ENCODE measurements around the gene DOCK2.
"Not testable (repeated sequence)": the region's sequence is repeated elsewhere in the genome, so short reads cannot be mapped to it uniquely, and the experiment has no call there.

The DOCK2 gene

GRCh38 chr5:169832845-169833244 lies 195.8 kb downstream of the DOCK2 start:
- DNase-seq: no peak

- not testable (repeated sequence) for DNase-seq
These were observed 196.7 kb downstream of the DOCK2 start for GRCh38 chr5:169833681-169834292.

- not testable (repeated sequence) for DNase-seq
These were observed 197.5 kb downstream of the DOCK2 start for GRCh38 chr5:169834540-169834939.

- no peak for DNase-seq
These were observed 199.9 kb downstream of the DOCK2 start for GRCh38 chr5:169836835-169837536.

- no peak for DNase-seq
These were observed 200.6 kb downstream of the DOCK2 start for GRCh38 chr5:169837686-169838085.

GRCh38 chr5:169838688-169839087 lies 201.6 kb downstream of the DOCK2 start:
- no peak for DNase-seq

GRCh38 chr5:169840405-169840804 lies 203.3 kb downstream of the DOCK2 start:
- no peak for DNase-seq

- no peak for DNase-seq
These were observed 205.6 kb downstream of the DOCK2 start for GRCh38 chr5:169842699-169843098.

- no peak for DNase-seq
These were observed 210.4 kb downstream of the DOCK2 start for GRCh38 chr5:169847519-169847918.

- no peak for DNase-seq
These were observed 211.2 kb downstream of the DOCK2 start for GRCh38 chr5:169848271-169848670.

GRCh38 chr5:169848792-169849191 lies 211.7 kb downstream of the DOCK2 start:
- no peak for DNase-seq

- DNase-seq: no peak
These were observed 213.3 kb downstream of the DOCK2 start for GRCh38 chr5:169850409-169850808.

- no peak for DNase-seq
These were observed 214.3 kb downstream of the DOCK2 start for GRCh38 chr5:169851321-169851850.

- no peak for DNase-seq
These were observed 219.5 kb downstream of the DOCK2 start for GRCh38 chr5:169856571-169856970.

GRCh38 chr5:169860585-169860984 lies 223.5 kb downstream of the DOCK2 start:
- DNase-seq: no peak

GRCh38 chr5:169861433-169861832 lies 224.4 kb downstream of the DOCK2 start:
- no peak for DNase-seq

GRCh38 chr5:169861934-169862333 lies 224.9 kb downstream of the DOCK2 start:
- no peak for DNase-seq

- no peak for DNase-seq
These were observed 225.3 kb downstream of the DOCK2 start for GRCh38 chr5:169862391-169862811.

- DNase-seq: no peak
These were observed 227.4 kb downstream of the DOCK2 start for GRCh38 chr5:169864483-169864882.

- no peak for DNase-seq
These were observed 230.3 kb downstream of the DOCK2 start for GRCh38 chr5:169867347-169867746.

GRCh38 chr5:169869066-169869465 lies 232.0 kb downstream of the DOCK2 start:
- no peak for DNase-seq

- no peak for DNase-seq
These were observed 233.1 kb downstream of the DOCK2 start for GRCh38 chr5:169870211-169870610.

- no peak for DNase-seq
These were observed 234.9 kb downstream of the DOCK2 start for GRCh38 chr5:169871826-169872490.

- DNase-seq: no peak
These were observed 236.6 kb downstream of the DOCK2 start for GRCh38 chr5:169873642-169874041.
